ENCODE results near the gene ZNF217.
"Not testable (repeated sequence)": the region's sequence is repeated elsewhere in the genome, so short reads cannot be mapped to it uniquely, and the experiment has no call there.

Gene ZNF217

DNA sequence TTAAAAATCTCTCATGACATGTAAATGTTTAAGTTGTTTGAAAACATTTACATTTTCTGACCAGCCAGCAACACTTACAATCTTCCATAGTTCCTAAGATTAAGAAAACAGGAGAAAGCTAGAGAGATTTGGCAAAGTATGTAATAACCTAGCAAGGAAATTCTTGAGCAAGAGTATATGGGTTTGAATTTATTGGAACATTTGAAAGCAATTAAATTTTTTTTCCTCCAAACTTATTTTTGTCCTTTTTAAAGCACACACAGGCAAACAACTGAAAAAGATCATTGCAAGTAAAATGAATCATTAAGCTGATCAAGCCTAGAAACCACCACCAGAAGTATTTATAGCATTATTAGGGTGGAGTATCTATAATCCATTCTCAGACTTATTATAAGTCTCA, 20.1 kb upstream of the ZNF217 start:
- Histone ChIP-seq H3K4me2 (ENCODE audit: low read depth, low read length, poor library complexity, severe bottlenecking) (no peak overlapping the region), H3K9ac (ENCODE audit: low read depth, low read length, poor library complexity, severe bottlenecking) (peak overlapping the region; percentile 7), H3K4me3 (ENCODE audit: low read length, poor library complexity, severe bottlenecking) (no peak overlapping the region), H3K9me3 (ENCODE audit: insufficient read depth, low read depth, low read length) (no peaks in the 10 kb centered on the region), H4K20me1 (ENCODE audit: insufficient read depth, low read length, poor library complexity, severe bottlenecking) (no peaks in the 10 kb centered on the region), H3K4me1 (ENCODE audit: insufficient read depth, low read length, poor library complexity, severe bottlenecking) (peaks cover 31% of the 10 kb centered on the region), H2AFZ (ENCODE audit: low read length) (peak overlapping the region; percentile 69; the same call in 1 of the 2 replicates), H3K9me2 (replicated peaks; ENCODE audit: low read depth, low read length) (no peaks in the 10 kb centered on the region), H3K27me3 (ENCODE audit: insufficient read depth, low read length, poor library complexity, severe bottlenecking) (no peaks in the 10 kb centered on the region), H3K79me2 (ENCODE audit: insufficient read depth, low read length) (peaks cover 4% of the 10 kb centered on the region), H3F3A (ENCODE audit: low read depth) (no peaks in the 10 kb centered on the region), H3K36me3 (ENCODE audit: insufficient read depth, low read length) (no peaks in the 10 kb centered on the region)
- TF ChIP-seq EZH2phosphoT487 (IDR thresholded peaks at IDR 0.05; ENCODE audit: borderline replicate concordance) = no peak
- TF ChIP-seq, protein P1, sequence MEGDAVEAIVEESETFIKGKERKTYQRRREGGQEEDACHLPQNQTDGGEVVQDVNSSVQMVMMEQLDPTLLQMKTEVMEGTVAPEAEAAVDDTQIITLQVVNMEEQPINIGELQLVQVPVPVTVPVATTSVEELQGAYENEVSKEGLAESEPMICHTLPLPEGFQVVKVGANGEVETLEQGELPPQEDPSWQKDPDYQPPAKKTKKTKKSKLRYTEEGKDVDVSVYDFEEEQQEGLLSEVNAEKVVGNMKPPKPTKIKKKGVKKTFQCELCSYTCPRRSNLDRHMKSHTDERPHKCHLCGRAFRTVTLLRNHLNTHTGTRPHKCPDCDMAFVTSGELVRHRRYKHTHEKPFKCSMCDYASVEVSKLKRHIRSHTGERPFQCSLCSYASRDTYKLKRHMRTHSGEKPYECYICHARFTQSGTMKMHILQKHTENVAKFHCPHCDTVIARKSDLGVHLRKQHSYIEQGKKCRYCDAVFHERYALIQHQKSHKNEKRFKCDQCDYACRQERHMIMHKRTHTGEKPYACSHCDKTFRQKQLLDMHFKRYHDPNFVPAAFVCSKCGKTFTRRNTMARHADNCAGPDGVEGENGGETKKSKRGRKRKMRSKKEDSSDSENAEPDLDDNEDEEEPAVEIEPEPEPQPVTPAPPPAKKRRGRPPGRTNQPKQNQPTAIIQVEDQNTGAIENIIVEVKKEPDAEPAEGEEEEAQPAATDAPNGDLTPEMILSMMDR (conservative IDR thresholded peaks at IDR 0.05; ENCODE audit: low read length) = no peak

DNA sequence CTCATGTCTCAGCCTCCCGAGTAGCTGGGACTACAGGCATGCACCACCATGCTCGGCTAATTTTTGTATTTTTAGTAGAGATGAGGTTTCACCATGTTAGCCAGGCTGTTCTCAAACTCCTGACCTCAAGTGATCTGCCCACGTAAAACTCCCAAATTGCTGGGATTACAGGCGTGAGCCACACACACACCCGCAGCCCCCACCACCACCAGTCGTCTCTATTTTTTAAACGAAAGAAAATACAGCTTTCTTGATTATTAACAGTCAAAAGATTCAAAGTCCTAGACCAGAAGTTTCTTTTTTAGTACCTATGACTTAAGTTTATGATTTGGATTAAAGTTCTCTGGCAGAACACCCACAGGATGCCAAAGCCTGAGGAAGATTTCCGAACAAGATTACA, 18.6 kb upstream of the ZNF217 start:
- peaks cover 38% of the 10 kb centered on the region for H3K4me1 ChIP-seq (ENCODE audit: insufficient read depth, low read length, poor library complexity, severe bottlenecking)
- H3K9ac ChIP-seq (ENCODE audit: low read depth, low read length, poor library complexity, severe bottlenecking); H3K27me3 ChIP-seq (ENCODE audit: insufficient read depth, low read length, poor library complexity, severe bottlenecking); H4K20me1 ChIP-seq (ENCODE audit: insufficient read depth, low read length, poor library complexity, severe bottlenecking); H3K9me2 ChIP-seq (replicated peaks; ENCODE audit: low read depth, low read length); H3K9me3 ChIP-seq (ENCODE audit: insufficient read depth, low read depth, low read length); H3K36me3 ChIP-seq (ENCODE audit: insufficient read depth, low read length); H3K4me3 ChIP-seq (ENCODE audit: low read length, poor library complexity, severe bottlenecking); H2AFZ ChIP-seq (ENCODE audit: low read length); H3K4me2 ChIP-seq (ENCODE audit: low read depth, low read length, poor library complexity, severe bottlenecking); H3F3A ChIP-seq (ENCODE audit: low read depth): not testable (repeated sequence)
- peaks cover 14% of the 10 kb centered on the region for H3K79me2 ChIP-seq (ENCODE audit: insufficient read depth, low read length)

DNA sequence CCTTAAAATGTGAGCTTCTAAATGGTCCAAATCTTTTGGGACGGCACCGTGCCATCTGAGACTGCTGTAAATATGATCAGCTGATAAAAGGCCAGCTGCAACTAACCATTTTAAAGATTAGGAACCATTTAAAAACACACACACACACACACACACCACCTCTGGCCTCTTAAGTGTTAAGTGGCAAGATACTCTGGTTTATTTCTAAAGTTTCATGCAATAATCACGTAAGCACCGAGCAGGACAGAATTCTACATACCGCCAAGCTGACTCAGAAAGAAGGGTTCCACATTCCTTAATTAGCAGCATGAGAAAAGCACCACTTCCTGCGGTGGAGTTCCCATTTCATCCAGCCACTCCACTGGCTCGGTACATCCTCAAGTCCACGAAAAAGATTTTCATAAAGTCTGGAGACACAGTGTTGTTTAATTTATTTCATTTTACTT, 17.8 kb upstream of the ZNF217 start:
- no peaks in the 10 kb centered on the region for H3K27me3 ChIP-seq (ENCODE audit: insufficient read depth, low read length, poor library complexity, severe bottlenecking)
- H3K79me2 ChIP-seq (ENCODE audit: insufficient read depth, low read length) = peaks cover 18% of the 10 kb centered on the region
- no peak overlapping the region for H3K9ac ChIP-seq (ENCODE audit: low read depth, low read length, poor library complexity, severe bottlenecking)
- H3K4me1 ChIP-seq (ENCODE audit: insufficient read depth, low read length, poor library complexity, severe bottlenecking) = peaks cover 41% of the 10 kb centered on the region
- no peaks in the 10 kb centered on the region for H4K20me1 ChIP-seq (ENCODE audit: insufficient read depth, low read length, poor library complexity, severe bottlenecking)
- no peaks in the 10 kb centered on the region for H3F3A ChIP-seq (ENCODE audit: low read depth)
- H3K36me3 ChIP-seq (ENCODE audit: insufficient read depth, low read length) = no peaks in the 10 kb centered on the region
- H3K9me3 ChIP-seq (ENCODE audit: insufficient read depth, low read depth, low read length) = no peaks in the 10 kb centered on the region
- no peaks in the 10 kb centered on the region for H3K9me2 ChIP-seq (replicated peaks; ENCODE audit: low read depth, low read length)
- H2AFZ ChIP-seq (ENCODE audit: low read length) = no peak overlapping the region
- no peak overlapping the region for H3K4me3 ChIP-seq (ENCODE audit: low read length, poor library complexity, severe bottlenecking)
- TF ChIP-seq EZH2phosphoT487 (IDR thresholded peaks at IDR 0.05; ENCODE audit: borderline replicate concordance) = no peak
- TF ChIP-seq, protein P1 (conservative IDR thresholded peaks at IDR 0.05; ENCODE audit: low read length) = no peak
- H3K4me2 ChIP-seq (ENCODE audit: low read depth, low read length, poor library complexity, severe bottlenecking) = no peak overlapping the region

Data from Loucy (cell line).